Measurements from ENCODE around the gene LRRC23.
"Not testable (repeated sequence)": the region's sequence is repeated elsewhere in the genome, so short reads cannot be mapped to it uniquely, and the experiment has no call there.

LRRC23 gene, protein sequence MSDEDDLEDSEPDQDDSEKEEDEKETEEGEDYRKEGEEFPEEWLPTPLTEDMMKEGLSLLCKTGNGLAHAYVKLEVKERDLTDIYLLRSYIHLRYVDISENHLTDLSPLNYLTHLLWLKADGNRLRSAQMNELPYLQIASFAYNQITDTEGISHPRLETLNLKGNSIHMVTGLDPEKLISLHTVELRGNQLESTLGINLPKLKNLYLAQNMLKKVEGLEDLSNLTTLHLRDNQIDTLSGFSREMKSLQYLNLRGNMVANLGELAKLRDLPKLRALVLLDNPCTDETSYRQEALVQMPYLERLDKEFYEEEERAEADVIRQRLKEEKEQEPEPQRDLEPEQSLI

DNA sequence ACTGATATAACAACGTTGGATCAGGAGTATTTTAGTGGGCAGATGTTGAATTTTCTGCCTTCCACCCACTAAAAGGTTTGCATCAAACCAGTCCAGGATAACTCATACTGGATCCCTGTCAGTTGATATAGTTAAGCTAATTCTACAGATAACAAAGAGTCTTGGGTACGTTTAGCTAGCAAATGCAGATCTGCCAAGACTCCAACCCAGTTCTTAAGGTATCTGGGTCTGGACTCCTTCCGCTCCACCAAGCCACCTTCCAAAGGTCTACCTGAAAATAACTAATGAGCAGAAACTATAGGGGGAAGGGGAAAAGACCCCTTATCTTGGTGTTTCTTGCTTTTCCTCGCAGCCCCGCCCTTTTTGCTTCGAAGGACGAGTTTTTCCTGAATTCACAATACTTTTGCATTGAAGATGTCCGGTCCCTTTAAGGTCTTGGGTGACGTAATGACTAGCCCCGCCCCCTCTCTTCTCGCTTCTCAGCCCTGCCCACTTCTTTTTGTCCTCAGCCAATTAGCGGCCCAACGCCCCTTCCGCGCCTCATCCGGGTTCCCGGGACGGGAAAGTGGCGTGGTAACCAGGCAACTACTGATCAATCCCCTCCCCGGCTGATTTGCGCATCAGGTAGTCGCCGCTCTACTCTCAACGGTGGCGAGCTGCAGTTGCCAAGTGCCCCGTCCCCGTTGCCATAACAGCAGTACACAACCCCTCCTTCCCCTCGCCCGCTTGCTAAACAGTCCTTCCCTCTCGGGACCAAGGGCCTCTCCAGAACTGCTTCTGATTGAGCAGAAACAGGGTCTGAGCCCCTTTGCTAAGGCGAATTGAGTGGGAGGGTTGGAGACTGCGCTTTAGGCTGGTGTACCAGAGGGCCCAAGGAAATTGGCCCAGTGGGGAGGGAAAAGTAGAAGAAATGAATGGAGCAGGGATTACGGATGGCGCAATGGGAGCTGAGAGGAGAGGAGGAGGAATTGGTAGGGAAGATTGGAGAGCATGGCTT is at the start of gene LRRC23:
Gene LRRC23 (plus strand): TSS at position 543 of the 997 bp plus-strand sequence. CDS start 812 bp downstream, outside the sequence.
- DNase-seq (ENCODE audit: low read depth): peak; percentile 91

DNA sequence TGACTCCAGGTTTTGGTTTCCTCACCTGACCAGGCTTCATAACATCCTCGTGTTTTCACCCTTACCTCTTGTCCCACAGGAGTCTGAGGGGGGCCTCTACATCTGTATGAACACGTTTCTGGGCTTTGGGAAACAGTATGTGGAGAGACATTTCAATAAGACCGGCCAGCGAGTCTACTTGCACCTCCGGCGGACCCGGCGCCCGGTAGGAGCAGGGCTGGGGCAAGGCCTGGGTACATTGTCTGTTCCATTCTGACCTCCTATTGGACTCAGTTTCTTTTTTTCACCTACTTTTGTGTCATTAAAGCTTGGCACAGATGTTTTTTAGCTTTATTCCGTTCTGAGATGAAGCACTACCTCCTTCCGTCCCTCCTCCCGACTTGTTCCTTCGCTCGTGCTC is 49.3 kb upstream of the LRRC23 start:
- DNase-seq (ENCODE audit: low read depth): no peak

DNA sequence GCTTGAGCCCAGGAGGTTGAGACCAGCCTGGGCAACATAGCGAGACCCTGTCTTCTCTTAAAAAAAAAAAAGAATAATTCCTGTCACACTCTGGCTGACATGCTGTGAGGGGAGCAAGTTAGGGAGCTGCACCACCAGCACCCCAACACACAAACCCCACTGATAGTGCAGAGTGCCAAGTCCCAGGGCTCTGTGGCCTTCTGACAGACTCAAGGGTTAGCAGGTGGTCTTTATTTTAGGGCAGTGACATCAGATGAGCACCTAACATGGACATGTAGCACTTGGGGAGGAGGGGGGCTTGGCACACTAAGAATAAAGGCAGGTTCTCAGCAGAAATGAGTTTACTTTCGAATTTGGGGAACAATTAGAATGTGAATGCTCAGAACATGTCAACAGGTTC is 45.8 kb upstream of the LRRC23 start:
- no peak for DNase-seq (ENCODE audit: low read depth)

DNA sequence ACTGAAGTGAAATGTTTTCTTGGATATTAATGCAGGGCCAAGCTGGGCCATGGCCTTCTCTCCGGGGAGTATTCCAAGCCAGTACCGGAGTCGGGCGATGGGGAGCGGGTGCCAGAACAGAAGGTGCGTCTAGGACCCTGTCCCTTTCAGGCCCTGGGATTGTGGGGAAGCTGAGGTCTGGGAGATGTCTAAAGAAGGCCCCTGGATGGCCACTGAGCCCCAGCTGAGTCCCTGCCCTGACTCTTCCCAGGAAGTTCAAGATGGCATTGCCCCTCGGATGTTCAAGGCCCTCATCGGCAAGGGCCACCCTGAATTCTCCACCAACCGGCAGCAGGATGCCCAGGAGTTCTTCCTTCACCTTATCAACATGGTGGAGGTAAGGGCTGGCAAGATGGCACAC is 44.5 kb upstream of the LRRC23 start:
- no peak for DNase-seq (ENCODE audit: low read depth)

DNA sequence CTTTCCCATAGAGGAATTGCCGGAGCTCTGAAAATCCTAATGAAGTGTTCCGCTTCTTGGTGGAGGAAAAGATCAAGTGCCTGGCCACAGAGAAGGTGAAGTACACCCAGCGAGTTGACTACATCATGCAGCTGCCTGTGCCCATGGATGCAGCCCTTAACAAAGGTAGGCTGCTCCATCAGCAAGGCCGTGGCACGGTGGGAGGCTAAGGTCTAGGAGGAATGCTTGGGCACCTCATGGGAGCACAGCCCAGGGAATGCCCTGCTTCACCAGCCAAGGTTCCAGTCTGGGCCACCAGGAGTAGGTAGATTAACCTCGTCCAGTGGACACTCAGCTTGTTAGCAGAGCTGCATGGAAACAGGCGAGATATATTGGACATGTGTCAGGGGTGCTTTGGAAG is 43.7 kb upstream of the LRRC23 start:
- DNase-seq (ENCODE audit: low read depth): no peak

DNA sequence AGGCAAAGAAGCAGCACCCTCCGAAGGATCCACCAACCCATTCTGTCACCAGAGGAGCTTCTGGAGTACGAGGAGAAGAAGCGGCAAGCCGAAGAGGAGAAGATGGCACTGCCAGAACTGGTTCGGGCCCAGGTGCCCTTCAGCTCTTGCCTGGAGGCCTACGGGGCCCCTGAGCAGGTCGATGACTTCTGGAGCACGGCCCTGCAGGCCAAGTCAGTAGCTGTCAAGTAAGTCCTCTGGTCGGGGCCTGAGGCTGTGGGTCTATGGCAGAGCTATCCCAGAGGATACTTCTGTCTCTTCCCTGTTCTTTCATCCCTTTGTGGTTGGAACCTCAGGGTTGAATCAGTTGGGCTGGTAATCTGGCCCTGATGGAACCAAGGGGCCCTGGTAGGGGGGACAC is 43.2 kb upstream of the LRRC23 start:
- no peak for DNase-seq (ENCODE audit: low read depth)

DNA sequence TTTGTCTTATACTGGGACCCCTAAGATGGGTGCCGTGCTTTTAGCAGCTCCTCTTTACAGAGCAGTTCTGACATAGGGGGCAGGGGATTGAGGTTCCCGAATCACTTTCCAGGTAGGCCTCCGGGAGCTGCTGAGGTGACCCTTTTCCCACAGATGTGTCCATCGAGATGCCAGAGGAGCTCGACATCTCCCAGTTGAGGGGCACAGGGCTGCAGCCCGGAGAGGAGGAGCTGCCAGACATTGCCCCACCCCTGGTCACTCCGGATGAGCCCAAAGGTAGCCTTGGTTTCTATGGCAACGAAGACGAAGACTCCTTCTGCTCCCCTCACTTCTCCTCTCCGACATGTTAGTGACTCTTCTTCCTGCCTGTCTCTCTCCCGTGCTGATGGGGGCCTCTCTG is 41.6 kb upstream of the LRRC23 start:
- DNase-seq (ENCODE audit: low read depth): no peak

DNA sequence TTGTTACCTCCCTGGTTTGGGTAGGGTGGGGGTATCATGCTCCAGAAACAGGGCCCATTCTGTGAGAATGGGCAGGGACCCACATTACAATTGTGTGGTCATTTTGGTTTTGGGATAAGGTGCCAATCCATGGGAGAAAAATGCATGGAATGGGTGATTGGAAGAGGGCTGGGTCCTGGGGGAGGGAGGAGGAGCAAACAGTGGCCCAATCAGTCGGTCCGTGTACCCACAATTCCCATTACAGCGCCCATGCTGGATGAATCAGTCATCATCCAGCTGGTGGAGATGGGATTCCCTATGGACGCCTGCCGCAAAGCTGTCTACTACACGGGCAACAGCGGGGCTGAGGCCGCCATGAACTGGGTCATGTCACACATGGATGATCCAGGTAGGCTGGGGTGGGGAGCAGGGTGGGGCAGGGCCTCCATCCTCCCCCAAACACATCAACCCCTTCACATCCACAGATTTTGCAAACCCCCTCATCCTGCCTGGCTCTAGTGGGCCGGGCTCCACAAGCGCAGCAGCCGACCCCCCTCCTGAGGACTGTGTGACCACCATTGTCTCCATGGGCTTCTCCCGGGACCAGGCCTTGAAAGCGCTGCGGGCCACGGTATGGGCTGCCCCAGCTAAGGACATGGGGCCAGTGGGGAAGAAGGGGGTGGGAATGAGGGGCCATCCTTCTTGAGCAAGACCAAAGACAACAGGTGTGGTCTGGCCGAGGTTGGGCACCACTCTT is 40.9 kb upstream of the LRRC23 start:
- DNase-seq (ENCODE audit: low read depth): no peak

DNA sequence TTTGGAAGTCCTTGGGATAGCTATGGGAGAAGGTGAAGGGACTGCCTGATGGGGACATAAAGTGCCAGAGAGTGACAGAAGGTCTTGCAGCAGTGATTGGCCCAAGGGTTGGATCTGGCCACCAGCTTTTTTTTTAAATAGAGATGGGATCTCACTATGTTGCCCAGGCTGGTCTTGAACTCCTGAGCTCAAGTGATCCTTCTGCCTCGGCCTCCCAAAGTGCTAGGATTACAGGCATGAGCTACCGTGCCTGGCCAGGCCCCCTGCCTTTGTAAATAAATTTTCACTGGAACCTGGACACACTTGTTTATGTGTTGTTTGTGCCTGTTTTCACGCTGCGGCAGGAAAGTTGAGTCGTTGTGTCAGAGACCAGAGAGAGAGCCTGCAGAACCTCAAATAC is 39.3 kb upstream of the LRRC23 start:
- DNase-seq (ENCODE audit: low read depth): not testable (repeated sequence)

DNA sequence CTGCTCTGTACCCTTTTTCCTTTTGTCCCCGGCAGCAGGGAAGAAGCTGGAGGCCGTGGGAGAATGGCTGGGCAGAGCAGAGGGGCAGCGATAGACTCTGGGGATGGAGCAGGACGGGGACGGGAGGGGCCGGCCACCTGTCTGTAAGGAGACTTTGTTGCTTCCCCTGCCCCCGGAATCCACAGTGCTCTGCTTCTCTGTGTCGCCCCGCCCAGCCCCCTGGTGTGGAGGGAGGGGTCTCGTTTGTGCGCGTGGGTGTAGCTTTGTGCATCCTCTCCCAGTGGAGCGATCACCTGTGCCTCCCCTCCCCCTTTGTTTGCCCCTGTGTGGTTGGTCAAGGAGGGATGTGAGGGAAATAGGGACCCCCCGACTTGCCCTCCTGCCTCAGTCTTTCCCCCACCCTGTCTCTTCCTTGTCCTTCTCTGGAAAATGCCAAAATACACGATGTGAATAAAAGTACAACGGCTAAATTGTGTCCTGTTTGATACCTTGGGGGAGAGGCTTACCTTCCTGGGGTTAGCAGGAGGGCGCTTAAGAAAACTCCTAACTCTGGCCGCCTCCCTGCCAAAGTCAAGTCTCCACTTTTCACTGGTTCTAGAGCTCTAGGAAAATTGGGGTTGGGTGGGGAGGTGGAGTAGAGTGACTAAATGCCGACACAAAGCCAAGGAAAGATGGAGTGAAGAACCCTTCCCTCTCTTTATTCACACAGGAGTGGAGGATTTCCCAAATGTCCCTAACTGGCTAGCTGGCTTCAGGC is 38.3 kb upstream of the LRRC23 start:
- DNase-seq (ENCODE audit: low read depth): no peak

DNA sequence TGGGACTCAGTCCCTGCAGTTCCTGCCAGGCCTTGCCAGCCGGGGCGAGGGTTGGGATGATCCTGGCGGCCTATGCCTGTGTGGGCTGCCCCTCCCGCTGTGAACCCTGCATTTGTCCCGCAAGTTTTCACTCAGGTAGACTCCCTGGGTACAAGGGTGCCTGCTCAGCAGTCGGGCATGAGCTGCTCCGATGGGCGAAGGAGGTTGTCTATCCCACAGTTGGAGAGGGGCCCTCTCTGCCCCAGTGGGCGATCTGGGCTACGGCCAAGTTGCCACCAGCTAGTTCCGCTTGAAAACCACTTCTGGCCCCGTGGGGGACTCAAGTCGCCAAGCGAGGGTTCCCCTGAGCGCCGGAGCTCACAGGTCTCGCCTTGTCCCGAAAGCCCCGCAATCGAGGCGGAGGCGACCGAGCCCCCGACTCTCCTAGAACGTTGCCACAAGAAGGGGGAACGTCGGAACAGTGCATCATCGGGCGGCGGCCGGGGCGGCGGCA is 37.7 kb upstream of the LRRC23 start:
- DNase-seq (ENCODE audit: low read depth): no peak

DNA sequence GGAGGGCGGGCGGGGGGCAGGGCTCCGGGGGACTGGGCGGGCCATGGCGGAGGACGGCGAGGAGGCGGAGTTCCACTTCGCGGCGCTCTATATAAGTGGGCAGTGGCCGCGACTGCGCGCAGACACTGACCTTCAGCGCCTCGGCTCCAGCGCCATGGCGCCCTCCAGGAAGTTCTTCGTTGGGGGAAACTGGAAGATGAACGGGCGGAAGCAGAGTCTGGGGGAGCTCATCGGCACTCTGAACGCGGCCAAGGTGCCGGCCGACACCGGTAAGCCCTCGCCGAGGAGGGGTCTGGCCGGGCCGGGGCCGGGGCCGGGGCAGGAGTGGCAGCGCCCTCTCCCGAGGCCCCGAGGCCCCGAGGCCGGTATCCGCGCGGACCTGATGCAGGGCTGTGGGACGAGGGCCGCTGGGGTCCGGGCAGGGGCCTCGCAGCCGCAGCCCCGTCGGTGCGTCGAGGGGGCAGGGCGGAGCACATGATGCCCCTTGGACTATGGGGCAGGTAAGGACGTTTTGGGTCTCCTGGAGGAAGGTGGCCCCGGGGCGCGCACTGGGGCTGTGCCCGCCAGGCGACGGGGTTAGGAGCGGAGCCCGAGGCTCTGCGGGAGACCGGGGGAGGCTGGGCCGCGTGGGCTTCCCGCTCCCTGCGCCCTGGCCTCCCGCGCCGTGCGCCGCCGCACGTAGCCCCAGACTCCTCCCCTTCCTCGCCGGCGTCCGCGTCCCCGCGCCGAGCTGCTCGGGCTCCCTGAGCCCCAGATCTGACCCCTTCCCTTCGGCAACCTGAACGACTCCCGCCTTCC is 37.0 kb upstream of the LRRC23 start, which contains the start of gene TPI1:
Gene TPI1 (plus strand): TSS at position 119 of the 798 bp plus-strand sequence. CDS start 36 bp downstream, at position 155.
- peak; percentile 65 for DNase-seq (ENCODE audit: low read depth)

DNA sequence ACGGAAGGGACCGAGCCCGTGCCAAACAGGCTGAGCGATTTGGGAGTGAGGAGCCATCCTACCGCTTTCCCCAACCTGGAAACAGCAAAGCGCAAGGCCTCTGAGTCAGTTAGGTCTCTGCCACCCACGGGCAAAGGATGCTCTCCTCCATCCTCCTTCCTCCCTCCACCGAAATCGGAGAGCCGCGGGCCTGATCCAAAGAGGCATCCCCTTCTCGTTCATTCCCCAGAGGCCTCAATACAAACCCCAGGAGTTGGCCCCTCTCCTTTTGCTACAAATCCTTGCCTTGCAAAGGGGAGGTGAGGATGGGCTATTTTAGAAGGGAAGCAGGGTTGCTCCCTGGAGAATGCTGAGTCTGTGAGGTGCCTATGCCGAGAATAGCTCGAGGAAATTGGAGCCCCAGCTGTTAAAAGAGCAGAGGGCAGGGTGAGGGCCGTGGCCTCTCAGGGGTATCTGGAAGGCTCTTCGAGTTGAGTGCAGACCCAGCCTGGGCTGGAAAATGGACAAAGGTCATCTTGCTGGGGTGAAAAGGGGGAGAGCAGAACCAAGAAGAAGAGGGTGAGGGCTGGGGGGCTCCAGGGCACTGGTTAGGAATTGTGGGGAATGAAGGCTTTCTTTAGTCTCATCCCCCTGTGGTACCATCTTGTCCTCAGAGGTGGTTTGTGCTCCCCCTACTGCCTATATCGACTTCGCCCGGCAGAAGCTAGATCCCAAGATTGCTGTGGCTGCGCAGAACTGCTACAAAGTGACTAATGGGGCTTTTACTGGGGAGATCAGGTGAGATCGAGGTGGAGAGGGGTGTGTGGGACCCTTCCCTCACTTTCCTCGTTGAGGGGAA is 36.2 kb upstream of the LRRC23 start:
- no peak for DNase-seq (ENCODE audit: low read depth)

DNA sequence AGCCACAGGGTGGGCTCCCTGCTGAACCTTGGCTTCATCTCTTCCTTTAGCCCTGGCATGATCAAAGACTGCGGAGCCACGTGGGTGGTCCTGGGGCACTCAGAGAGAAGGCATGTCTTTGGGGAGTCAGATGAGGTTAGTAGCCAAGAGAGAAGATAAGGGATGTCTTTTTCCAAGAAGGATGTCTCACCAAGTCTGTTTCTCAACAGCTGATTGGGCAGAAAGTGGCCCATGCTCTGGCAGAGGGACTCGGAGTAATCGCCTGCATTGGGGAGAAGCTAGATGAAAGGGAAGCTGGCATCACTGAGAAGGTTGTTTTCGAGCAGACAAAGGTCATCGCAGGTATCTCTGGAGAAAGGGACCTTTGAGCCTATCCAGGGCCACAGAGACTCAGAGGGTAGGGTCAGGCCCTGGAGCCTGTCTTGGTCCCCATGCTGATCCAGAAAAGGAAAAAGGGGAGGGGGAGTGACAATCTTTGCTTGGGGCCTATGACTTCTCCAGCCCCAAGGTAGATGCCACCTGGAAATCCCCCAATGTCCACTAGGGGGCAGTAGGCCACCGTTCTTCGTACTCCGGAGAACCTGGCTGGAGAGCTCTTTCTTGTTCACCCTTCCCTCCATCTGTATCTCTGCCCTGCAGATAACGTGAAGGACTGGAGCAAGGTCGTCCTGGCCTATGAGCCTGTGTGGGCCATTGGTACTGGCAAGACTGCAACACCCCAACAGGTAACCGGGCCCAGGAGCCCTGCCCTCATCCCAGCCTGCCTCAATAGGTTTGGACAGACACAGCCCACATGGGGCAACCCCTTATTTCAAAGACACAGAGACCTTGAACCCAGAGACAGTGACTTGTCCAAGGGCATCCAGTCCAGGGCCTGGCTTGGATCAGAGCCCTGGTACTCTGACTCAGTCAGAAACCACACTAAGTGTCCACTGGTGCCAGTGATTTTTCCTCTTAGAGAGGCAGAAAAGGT is 35.3 kb upstream of the LRRC23 start:
- no peak for DNase-seq (ENCODE audit: low read depth)

DNA sequence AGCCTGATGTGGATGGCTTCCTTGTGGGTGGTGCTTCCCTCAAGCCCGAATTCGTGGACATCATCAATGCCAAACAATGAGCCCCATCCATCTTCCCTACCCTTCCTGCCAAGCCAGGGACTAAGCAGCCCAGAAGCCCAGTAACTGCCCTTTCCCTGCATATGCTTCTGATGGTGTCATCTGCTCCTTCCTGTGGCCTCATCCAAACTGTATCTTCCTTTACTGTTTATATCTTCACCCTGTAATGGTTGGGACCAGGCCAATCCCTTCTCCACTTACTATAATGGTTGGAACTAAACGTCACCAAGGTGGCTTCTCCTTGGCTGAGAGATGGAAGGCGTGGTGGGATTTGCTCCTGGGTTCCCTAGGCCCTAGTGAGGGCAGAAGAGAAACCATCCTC is 34.3 kb upstream of the LRRC23 start:
- not testable (repeated sequence) for DNase-seq (ENCODE audit: low read depth)

DNA sequence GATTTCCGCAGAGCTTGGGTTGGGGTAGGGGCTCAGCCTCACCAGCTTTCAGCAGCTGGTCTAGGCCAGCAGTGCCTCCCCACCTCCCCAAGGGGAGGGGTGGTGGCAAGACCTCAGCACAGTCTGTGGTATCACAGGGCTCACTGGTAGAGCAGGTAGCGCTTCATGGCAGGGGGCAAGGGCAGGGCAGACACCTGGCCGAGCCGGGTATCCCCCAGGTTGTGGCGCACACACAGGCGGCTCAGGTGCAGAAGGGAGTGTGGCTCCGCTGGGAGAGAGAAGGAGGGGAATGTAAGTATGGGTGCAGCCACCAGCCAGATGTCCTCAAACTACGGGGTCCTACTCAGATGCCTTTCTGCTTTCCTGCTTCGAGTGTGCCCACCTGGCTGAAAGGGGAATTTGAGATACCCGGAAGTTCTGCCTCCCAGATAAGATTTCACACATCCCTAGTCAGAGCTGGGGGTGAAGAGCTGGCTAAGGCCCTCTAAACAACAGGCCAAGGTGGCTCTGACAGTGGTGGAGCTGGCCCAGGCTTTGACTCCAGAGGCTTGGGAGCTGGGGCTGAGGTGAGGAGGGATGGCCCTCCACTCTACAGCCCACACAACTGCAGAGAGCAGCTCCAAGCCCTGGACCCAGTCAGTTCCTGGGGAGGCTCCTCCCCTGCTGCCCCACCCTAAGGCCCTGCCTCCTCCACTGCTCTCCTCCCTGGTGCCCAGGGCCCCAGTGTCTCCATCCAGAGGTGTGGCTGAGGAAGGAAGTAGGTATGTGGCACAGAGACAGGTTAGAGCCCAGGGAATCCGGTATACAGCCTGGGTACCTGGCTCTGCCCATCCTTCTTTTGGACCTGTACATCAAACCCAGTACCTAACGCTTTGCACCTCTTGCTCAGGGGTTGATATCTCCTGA is 33.3 kb upstream of the LRRC23 start:
- DNase-seq (ENCODE audit: low read depth): no peak
